GM12865 (cell line): ENCODE measurements around the gene RNF123.

ENCODE experiments used
- DNase-seq: peaks from one replicate; pipeline ENCODE4 v3.0.0; 2010; ENCODE audit warnings: low read depth
- H3K4me3 ChIP-seq: 2 replicates; pipeline ENCODE4 v1.5.1; 2011; ENCODE audit warnings: mild to moderate bottlenecking, low read depth, low read length, control low read depth
- CTCF ChIP-seq: IDR thresholded peaks from 2 replicates; pipeline ENCODE4 v1.5.1; 2011; ENCODE audit warnings: low read length, control low read depth, low read depth, inconsistent platforms; ENCODE audit not compliant: insufficient read depth; ENCODE audit errors: missing control alignments

Gene RNF123

GRCh38 chr3:49657208-49657915 lies 32.0 kb upstream of the RNF123 start:
- no peak for DNase-seq
- TF ChIP-seq CTCF: no peak
- H3K4me3 ChIP-seq: no peak overlapping the region

GRCh38 chr3:49658711-49659110 lies 30.6 kb upstream of the RNF123 start:
- no peak for DNase-seq
- no peak overlapping the region for H3K4me3 ChIP-seq
- no peak for TF ChIP-seq CTCF

- H3K4me3 ChIP-seq: no peak overlapping the region
- no peak for DNase-seq
- no peak for TF ChIP-seq CTCF
Observed at GRCh38 chr3:49659756-49660155, 29.6 kb upstream of the RNF123 start.

GRCh38 chr3:49661281-49661680 lies 28.1 kb upstream of the RNF123 start:
- no peak for DNase-seq
- no peak overlapping the region for H3K4me3 ChIP-seq
- TF ChIP-seq CTCF: no peak

- no peak for TF ChIP-seq CTCF
- no peak for DNase-seq
- H3K4me3 ChIP-seq: no peak overlapping the region
Observed at GRCh38 chr3:49662021-49662420, 27.3 kb upstream of the RNF123 start.

- DNase-seq: no peak
- no peak for TF ChIP-seq CTCF
- H3K4me3 ChIP-seq: no peak overlapping the region
Observed at GRCh38 chr3:49662720-49663413, 26.5 kb upstream of the RNF123 start.

- H3K4me3 ChIP-seq: no peak overlapping the region
- TF ChIP-seq CTCF: no peak
- no peak for DNase-seq
Observed at GRCh38 chr3:49663831-49664230, 25.5 kb upstream of the RNF123 start.
